Measurements from ENCODE around the gene KLF8. TPM values are rescaled to one million over a fixed set of nuclear protein-coding genes. Genes with fewer than 3 reads are reported as not detected.
A peak's percentile ranks its signal among the peaks of the same experiment; 100 is the strongest.

KLF8 gene
- total RNA-seq, 4 donors from 2014 or later, result 2.3 to 20.5 (median 4.3) TPM

- intact Hi-C loops (cut with DNase I; ENCODE audit: low total_unique reads), result no loop called here
- no peak overlapping the region for H3K4me3 ChIP-seq
- no peaks in the 10 kb centered on the region for H3K36me3 ChIP-seq
- in situ Hi-C loops (cut with MboI; ENCODE audit: low pct_ligation_motif_present in 1 of 4, low pct_unique_long_range_greater_than_20kb in 1 of 4, low sequenced_read_pairs in 3 of 4), result no loop called here
- DNase-seq, result no peak
- H3K4me1 ChIP-seq, result no peaks in the 10 kb centered on the region
- TF ChIP-seq EP300 (IDR thresholded peaks at IDR 0.05; ENCODE audit: low read depth) (no peak), POLR2A (IDR thresholded peaks at IDR 0.05) (no peak), CTCF (IDR thresholded peaks at IDR 0.05) (peak in 2 of 5 experiments; percentile 19 to 27), POLR2AphosphoS5 (IDR thresholded peaks at IDR 0.05) (no peak)
- no peaks in the 10 kb centered on the region for H3K9me3 ChIP-seq
- no peaks in the 10 kb centered on the region for H3K27me3 ChIP-seq
- H3K27ac ChIP-seq, result no peak overlapping the region
These were observed 49.6 kb downstream of the KLF8 start for GRCh38 chrX:56281789-56282188.

GRCh38 chrX:56284269-56284668 lies 52.1 kb downstream of the KLF8 start:
- 87 to 100% methylated on average over 3 to 13 of the region's 13 CpGs for WGBS, 2 donors (ENCODE audit: low coverage in 1 of 2)
- H3K9me3 ChIP-seq, result no peaks in the 10 kb centered on the region
- DNase-seq, result no peak
- TF ChIP-seq CTCF (IDR thresholded peaks at IDR 0.05) (no peak), POLR2AphosphoS5 (IDR thresholded peaks at IDR 0.05) (no peak), POLR2A (IDR thresholded peaks at IDR 0.05) (no peak), EP300 (IDR thresholded peaks at IDR 0.05; ENCODE audit: low read depth) (no peak)
- in situ Hi-C loops (cut with MboI; ENCODE audit: low pct_ligation_motif_present in 1 of 4, low pct_unique_long_range_greater_than_20kb in 1 of 4, low sequenced_read_pairs in 3 of 4) (no loop called here), intact Hi-C loops (cut with DNase I; ENCODE audit: low total_unique reads) (no loop called here)
- no peak overlapping the region for H3K4me3 ChIP-seq
- no peaks in the 10 kb centered on the region for H3K4me1 ChIP-seq
- H3K27me3 ChIP-seq, result no peaks in the 10 kb centered on the region
- no peaks in the 10 kb centered on the region for H3K36me3 ChIP-seq
- H3K27ac ChIP-seq, result no peak overlapping the region

DNA sequence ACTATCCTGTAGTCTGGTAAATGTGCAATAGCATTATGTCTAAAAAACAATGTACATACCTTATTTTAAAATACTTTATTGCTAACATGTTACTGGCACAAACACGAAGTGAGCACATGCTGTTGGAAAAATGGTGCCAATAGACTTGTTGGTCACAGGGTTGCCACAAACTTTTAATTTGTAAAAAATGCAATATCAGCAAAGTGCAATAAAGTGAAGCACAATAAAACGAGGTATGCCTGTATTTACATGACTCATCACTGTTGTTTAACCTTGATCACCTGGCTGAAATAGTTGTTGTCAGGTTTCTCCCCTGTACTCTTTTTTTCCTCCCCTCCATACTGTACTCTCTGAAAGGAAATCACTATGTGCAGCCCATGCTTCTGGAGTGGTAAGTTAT lies 56.5 kb downstream of the KLF8 start:
- TF ChIP-seq POLR2A (IDR thresholded peaks at IDR 0.05), result no peak
- TF ChIP-seq EP300 (IDR thresholded peaks at IDR 0.05; ENCODE audit: low read depth), result no peak
- no peak for TF ChIP-seq POLR2AphosphoS5 (IDR thresholded peaks at IDR 0.05)
- no peaks in the 10 kb centered on the region for H3K4me1 ChIP-seq
- intact Hi-C loops (cut with DNase I; ENCODE audit: low total_unique reads), result no loop called here
- H3K4me3 ChIP-seq, result no peak overlapping the region
- H3K9me3 ChIP-seq, result no peaks in the 10 kb centered on the region
- H3K27ac ChIP-seq, result no peak overlapping the region
- H3K36me3 ChIP-seq, result no peaks in the 10 kb centered on the region
- no peak for DNase-seq
- 34% methylated on average over 2 of the region's 2 CpGs; no CpG with 5 or more reads in 1 of the 2 donors for WGBS, 2 donors (ENCODE audit: low coverage in 1 of 2)
- H3K27me3 ChIP-seq, result no peaks in the 10 kb centered on the region
- in situ Hi-C loops (cut with MboI; ENCODE audit: low pct_ligation_motif_present in 1 of 4, low pct_unique_long_range_greater_than_20kb in 1 of 4, low sequenced_read_pairs in 3 of 4), result no loop called here

- in situ Hi-C loops (cut with MboI; ENCODE audit: low pct_ligation_motif_present in 1 of 4, low pct_unique_long_range_greater_than_20kb in 1 of 4, low sequenced_read_pairs in 3 of 4) (no loop called here), intact Hi-C loops (cut with DNase I; ENCODE audit: low total_unique reads) (no loop called here)
- no peak for TF ChIP-seq CTCF (IDR thresholded peaks at IDR 0.05)
- no peak for TF ChIP-seq EP300 (IDR thresholded peaks at IDR 0.05; ENCODE audit: low read depth)
- TF ChIP-seq POLR2AphosphoS5 (IDR thresholded peaks at IDR 0.05), result no peak
- no peak for TF ChIP-seq POLR2A (IDR thresholded peaks at IDR 0.05)
- no peak for DNase-seq
- 52 to 83% methylated on average over 1 of the region's 1 CpG for WGBS, 2 donors (ENCODE audit: low coverage in 1 of 2)
- no peak overlapping the region for H3K27ac ChIP-seq
- H3K27me3 ChIP-seq, result no peaks in the 10 kb centered on the region
- H3K4me1 ChIP-seq, result no peaks in the 10 kb centered on the region
- no peak overlapping the region for H3K4me3 ChIP-seq
- no peaks in the 10 kb centered on the region for H3K9me3 ChIP-seq
- H3K36me3 ChIP-seq, result no peaks in the 10 kb centered on the region
These were observed 57.3 kb downstream of the KLF8 start for GRCh38 chrX:56289449-56289848.

GRCh38 chrX:56308726-56309125 lies 76.6 kb downstream of the KLF8 start:
- Histone ChIP-seq H3K27ac (no peak overlapping the region), H3K4me3 (no peak overlapping the region), H3K27me3 (no peaks in the 10 kb centered on the region), H3K9me3 (no peaks in the 10 kb centered on the region), H3K36me3 (no peaks in the 10 kb centered on the region), H3K4me1 (no peaks in the 10 kb centered on the region)
- WGBS, 2 donors (ENCODE audit: low coverage in 1 of 2), result 62% methylated on average over 1 of the region's 1 CpG; no CpG with 5 or more reads in 1 of the 2 donors
- intact Hi-C loops (cut with DNase I; ENCODE audit: low total_unique reads), result no loop called here
- in situ Hi-C loops (cut with MboI; ENCODE audit: low pct_ligation_motif_present in 1 of 4, low pct_unique_long_range_greater_than_20kb in 1 of 4, low sequenced_read_pairs in 3 of 4), result no loop called here
- no peak for TF ChIP-seq POLR2AphosphoS5 (IDR thresholded peaks at IDR 0.05)
- TF ChIP-seq POLR2A (IDR thresholded peaks at IDR 0.05), result no peak
- no peak for TF ChIP-seq CTCF (IDR thresholded peaks at IDR 0.05)
- TF ChIP-seq EP300 (IDR thresholded peaks at IDR 0.05; ENCODE audit: low read depth), result no peak
- no peak for DNase-seq
